HG02970 (cell line): ENCODE measurements around the gene TESK2.
"Not testable (repeated sequence)": the region's sequence is repeated elsewhere in the genome, so short reads cannot be mapped to it uniquely, and the experiment has no call there.

Experiments used
- ATAC-seq: cut with Tn5 transposase; IDR thresholded peaks from one replicate; pipeline ENCODE4 v1.9.1; 2021; ENCODE audit warnings: mild to moderate bottlenecking, moderate library complexity, moderate number of reproducible peaks; ENCODE audit not compliant: unreplicated experiment, low FRiP score

TESK2 gene

GRCh38 chr1:45421935-45422334, 69.0 kb downstream of the TESK2 start:
- ATAC-seq = no peak

- ATAC-seq = no peak
Measured at GRCh38 chr1:45414746-45415145, 76.2 kb downstream of the TESK2 start.

GRCh38 chr1:45412899-45413298, 78.1 kb downstream of the TESK2 start:
- ATAC-seq = no peak

GRCh38 chr1:45411510-45411899, 79.5 kb downstream of the TESK2 start:
- ATAC-seq = no peak

GRCh38 chr1:45410850-45411509, 80.0 kb downstream of the TESK2 start:
- no peak for ATAC-seq

GRCh38 chr1:45409276-45409675, 81.7 kb downstream of the TESK2 start:
- no peak for ATAC-seq

GRCh38 chr1:45407629-45408287, 83.2 kb downstream of the TESK2 start:
- ATAC-seq = no peak

GRCh38 chr1:45405636-45406035, 85.3 kb downstream of the TESK2 start:
- no peak for ATAC-seq

- ATAC-seq = no peak
Measured at GRCh38 chr1:45403718-45404117, 87.2 kb downstream of the TESK2 start.

GRCh38 chr1:45403298-45403697, 87.7 kb downstream of the TESK2 start:
- ATAC-seq = no peak

- no peak for ATAC-seq
Measured at GRCh38 chr1:45401524-45401923, 89.4 kb downstream of the TESK2 start.

GRCh38 chr1:45400049-45400448, 90.9 kb downstream of the TESK2 start:
- no peak for ATAC-seq

GRCh38 chr1:45397285-45397684, 93.7 kb downstream of the TESK2 start:
- no peak for ATAC-seq

- ATAC-seq = no peak
Measured at GRCh38 chr1:45395582-45395981, 95.4 kb downstream of the TESK2 start.

GRCh38 chr1:45395051-45395450, 95.9 kb downstream of the TESK2 start:
- ATAC-seq = no peak

GRCh38 chr1:45394342-45394741, 96.6 kb downstream of the TESK2 start:
- ATAC-seq = peak; percentile 47

GRCh38 chr1:45393718-45394302, 97.2 kb downstream of the TESK2 start:
- ATAC-seq = peak; percentile 65

GRCh38 chr1:45386219-45386618, 104.7 kb downstream of the TESK2 start:
- ATAC-seq = no peak

- no peak for ATAC-seq
Measured at GRCh38 chr1:45385302-45385701, 105.7 kb downstream of the TESK2 start.

GRCh38 chr1:45384213-45384612, 106.8 kb downstream of the TESK2 start:
- not testable (repeated sequence) for ATAC-seq

- no peak for ATAC-seq
Measured at GRCh38 chr1:45383191-45383590, 107.8 kb downstream of the TESK2 start.

- no peak for ATAC-seq
Measured at GRCh38 chr1:45381243-45381642, 109.7 kb downstream of the TESK2 start.
